WI38 (cell line): ENCODE data around the gene TRERF1.

Experiments
- H3K4me3 ChIP-seq: 2 replicates; pipeline ENCODE4 v1.5.1; 2011; ENCODE audit warnings: low read depth, mild to moderate bottlenecking, control low read depth, low read length
- CTCF ChIP-seq: IDR thresholded peaks from 2 replicates; pipeline ENCODE4 v1.5.1; 2012; ENCODE audit warnings: low read depth, mild to moderate bottlenecking, control low read depth, low read length

The TRERF1 gene

GRCh38 chr6:42190554-42191183 lies 261.1 kb downstream of the TRERF1 start:
- no peak overlapping the region for H3K4me3 ChIP-seq
- no peak for TF ChIP-seq CTCF

- H3K4me3 ChIP-seq = no peak overlapping the region
- TF ChIP-seq CTCF = no peak
These were observed 263.3 kb downstream of the TRERF1 start for GRCh38 chr6:42188406-42188805.

- no peak for TF ChIP-seq CTCF
- H3K4me3 ChIP-seq = no peak overlapping the region
These were observed 266.1 kb downstream of the TRERF1 start for GRCh38 chr6:42185597-42185996.

GRCh38 chr6:42184475-42184874 lies 267.3 kb downstream of the TRERF1 start:
- TF ChIP-seq CTCF = no peak
- H3K4me3 ChIP-seq = no peak overlapping the region

GRCh38 chr6:42182101-42182500 lies 269.6 kb downstream of the TRERF1 start:
- no peak for TF ChIP-seq CTCF
- H3K4me3 ChIP-seq = no peak overlapping the region

- no peak overlapping the region for H3K4me3 ChIP-seq
- no peak for TF ChIP-seq CTCF
These were observed 271.8 kb downstream of the TRERF1 start for GRCh38 chr6:42179945-42180313.

- H3K4me3 ChIP-seq = no peak overlapping the region
- TF ChIP-seq CTCF = no peak
These were observed 272.3 kb downstream of the TRERF1 start for GRCh38 chr6:42179261-42179944.
